SKM-1 (cell line): ENCODE measurements around the gene KRTAP4-6.
"Not testable (repeated sequence)": the region's sequence is repeated elsewhere in the genome, so short reads cannot be mapped to it uniquely, and the experiment has no call there.

Experiments used
- DNase-seq: peaks from one replicate; lab custom pipeline; 2025; ENCODE audit not compliant: unreplicated experiment; lab: John Stamatoyannopoulos, UW

Gene KRTAP4-6

DNA sequence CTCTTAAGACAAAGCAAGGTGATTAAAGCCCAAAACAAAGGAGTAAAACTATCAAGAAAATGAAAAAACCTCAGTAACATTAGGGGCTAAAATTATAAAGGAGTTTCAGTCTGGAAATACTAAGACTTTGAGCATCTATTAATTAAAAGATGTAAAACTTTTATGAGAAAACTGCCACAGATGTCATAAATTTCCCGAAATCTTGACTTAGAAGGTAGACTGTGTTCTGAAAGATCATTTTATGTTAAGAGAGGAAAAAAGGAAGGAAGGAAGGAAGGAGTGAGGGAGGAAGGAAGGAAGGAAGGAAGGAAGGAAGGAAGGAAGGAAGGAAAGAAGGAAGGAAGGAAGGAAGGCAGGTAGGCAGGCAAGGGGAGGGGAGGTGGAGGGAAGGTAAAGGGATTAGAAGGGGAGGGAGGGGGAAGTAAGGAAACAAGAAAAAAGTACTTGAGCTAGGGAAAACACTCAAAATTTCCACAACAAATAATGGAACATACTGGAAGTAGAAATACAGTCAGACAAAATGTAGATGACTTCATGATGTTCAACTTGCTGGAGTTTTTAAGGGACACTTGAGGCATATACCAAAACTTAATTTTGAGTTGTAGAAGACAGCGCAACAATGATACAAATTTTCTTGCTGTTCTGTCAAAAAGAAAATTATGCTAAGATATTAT lies 7.3 kb upstream of the KRTAP4-6 start:
- no peak for DNase-seq

DNA sequence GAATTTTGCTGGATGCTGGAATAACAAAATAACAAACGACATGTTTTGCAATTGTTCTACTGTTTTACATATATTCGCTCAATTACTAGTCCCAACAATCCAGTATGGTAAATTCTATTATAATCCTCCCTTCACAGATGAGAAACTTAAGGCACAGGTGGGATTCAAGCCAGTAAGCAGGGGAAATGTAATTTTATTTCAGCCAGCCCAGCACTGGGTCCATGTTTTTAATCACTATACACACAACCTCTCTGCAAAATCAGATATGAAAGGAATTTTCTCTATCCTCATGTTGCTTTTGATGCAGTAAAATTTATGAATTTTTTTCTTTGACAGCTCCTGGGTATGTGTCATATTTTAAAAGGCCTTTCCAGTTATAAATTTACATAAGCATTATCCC lies 4.9 kb upstream of the KRTAP4-6 start:
- no peak for DNase-seq

DNA sequence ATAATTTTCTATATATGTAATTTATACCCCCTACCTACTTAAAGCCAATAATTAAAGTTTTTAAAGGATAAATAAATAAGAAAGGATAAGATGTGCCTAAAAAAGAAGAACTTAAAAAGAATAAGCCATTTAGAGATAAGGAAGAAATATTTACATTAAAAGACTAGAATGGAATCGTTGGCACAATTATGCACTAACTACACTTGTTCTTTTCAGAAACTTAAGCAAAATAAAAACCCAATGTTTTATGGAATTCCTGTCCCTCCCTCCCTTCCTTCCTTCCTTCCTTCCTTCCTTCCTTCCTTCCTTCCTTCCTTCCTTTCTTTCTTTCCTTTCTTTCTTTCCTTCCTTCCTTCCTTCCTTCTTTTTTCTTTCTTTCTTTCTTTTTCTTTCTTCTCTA lies 4.5 kb upstream of the KRTAP4-6 start:
- no peak for DNase-seq

DNA sequence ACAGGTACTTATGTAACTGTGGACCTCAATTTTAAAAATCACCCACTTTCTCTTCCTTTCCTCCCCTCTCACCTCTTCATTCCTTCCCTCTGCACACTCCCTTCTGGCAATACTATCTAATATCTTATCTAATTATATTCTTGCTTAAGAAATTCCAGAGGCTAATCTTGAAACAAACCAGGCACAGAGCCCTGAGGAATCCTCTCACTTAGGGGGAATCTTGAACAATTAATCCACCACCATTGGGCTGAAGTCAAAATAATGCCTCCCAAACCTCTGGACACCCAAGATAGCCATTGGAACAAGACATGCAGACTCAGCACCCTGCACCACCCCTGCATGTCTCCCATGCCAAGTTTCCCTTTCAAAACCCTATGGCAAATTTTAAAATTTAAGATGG lies 1.0 kb upstream of the KRTAP4-6 start:
- no peak for DNase-seq

DNA sequence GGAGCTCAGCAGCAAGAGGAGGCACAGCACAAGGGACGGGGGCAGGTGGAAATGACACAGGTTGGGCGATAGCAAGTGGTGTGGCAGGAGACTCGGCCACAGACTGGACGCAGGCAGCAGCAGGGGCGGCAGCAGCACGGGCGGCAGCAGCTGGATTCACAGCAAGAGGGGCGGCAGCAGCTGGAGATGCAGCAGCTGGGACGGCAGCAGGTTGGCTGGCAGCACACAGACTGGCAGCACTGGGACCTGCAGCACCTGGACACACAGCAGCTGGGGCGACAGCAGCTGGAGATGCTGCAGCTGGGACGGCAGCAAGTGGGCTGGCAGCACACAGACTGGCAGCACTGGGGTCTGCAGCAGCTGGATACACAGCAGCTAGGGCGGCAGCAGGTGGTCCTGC lies 479 bp downstream of the KRTAP4-6 start:
- not testable (repeated sequence) for DNase-seq

DNA sequence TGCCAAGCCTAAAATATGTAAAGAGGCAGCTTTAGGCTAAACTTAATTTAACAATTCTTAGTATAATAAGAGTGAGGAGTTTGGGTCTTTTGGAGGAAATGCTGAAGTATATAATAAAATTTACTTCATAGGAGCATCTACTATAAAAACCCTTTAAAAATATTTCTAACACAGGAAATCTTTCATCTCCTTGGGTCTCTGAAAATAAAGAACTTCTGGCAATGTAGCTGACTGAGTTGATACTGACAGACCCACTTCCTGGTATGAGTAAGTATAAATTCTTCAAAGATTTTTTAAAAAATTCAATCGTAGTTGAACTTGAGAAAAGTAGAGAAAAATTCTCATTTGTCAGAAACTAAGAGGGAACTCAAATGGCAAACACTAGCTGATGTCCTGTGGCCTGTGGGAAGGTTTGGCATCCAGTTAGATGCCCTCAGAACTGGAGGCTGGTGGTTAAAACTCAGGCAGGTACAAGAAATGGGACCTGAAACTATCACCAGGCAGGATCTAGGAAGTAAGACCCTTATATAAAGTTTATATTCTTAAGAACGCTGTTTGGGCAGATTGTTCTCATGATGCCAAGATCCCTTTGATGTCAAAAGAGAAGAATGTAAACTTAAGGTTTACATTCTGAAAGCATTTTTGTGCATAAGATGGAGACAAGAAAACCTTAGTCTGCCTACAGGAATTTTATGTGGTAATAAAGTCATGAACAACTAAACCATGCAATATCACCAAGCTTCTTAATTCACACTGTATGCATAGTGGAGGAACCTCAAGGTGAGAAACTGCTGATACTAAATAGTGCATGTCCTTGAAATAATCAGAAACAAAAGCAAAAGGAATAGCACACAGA lies 6.2 kb downstream of the KRTAP4-6 start:
- DNase-seq, result no peak

DNA sequence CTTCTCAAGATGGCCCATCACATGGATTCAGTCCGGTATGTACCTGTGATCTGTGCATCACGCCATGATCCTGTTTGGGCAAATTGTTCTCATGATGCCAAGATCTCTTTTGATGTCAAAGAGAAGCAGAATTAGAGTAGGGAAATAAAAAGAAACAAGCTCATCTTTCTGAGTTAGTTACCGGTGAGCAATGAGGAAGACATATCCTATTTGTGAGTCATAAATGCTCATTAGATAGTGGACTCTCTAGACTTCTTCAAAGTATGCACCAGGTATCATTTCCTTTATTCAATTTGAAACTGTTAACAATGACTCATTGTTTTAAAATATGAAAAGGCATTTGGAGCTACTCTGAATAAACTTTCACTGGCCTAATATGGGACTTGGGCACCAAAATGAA lies 8.4 kb downstream of the KRTAP4-6 start:
- DNase-seq, result no peak

DNA sequence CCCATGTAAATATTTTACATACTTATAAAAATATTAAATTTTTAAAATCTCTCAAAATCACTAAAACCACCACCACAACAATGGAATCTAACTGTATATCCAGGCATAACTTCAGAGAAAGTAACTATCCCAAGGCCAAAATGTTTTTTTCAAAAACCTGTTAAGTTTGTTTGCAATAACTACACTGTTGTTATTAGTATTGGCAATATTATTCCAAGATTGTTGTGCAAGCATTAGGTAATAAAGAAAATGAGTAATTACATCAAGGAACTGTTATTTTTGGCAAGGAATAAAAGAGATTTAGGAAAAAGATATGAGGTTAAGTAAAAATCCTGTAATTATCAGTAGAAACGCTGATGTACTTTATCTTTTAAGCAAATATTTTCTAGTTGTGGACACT lies 13.0 kb downstream of the KRTAP4-6 start:
- DNase-seq, result no peak

DNA sequence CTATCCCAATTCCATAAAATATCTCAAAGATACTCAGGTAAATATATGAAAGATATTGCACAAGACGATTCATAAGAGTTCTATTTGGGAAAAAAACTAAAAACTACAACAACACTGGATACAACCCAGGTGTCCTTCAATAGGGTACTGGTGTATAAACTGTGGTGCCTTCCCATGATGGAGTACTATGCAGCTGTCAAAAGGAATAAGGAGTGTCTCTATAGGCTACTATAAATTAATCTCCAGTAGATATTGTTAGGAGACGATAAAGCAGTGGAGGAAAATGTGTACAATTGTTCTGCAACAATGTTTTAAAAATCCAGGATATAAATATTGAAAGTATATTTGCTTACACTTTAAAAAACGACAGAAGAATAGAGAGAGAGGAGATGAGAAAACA lies 13.9 kb downstream of the KRTAP4-6 start:
- no peak for DNase-seq

DNA sequence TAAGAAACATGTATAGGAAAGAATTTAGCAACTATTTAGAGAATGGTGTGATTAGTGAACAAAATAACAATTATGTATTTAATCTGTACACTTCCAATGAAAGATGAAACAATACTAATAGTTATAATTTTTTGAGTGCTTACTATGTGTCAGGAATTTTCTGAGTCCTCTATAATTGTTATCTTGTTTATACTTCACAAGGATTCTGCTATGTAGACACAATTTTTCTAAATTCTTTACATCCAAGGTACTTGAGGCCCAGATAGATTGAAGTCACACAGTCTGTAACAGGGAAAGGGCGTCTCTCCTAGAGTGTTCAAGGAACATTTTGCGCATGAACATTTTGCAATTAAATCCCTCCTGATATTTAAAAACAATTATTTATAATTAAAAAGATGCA lies 15.3 kb downstream of the KRTAP4-6 start:
- DNase-seq, result no peak

DNA sequence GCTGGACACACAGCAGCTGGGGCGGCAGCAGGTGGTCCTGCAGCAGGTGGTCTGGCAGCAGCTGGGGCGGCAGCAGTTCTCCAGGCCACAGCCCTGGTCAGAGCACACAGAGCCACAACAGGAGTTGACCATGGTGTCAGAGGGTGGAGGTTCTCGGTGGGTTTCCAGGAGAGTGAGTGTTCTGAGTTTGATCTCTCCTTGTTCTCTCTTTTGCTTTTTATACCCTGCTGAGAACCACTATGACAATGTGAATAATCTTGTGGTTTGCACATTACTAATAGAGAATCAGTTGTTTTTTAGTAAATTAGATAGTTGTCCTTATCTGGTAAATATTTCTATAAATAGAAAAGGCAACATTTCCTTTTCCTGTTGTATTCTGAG lies 16.4 kb downstream of the KRTAP4-6 start, which contains the start of gene KRTAP4-12:
Gene KRTAP4-12 (minus strand): TSS at position 192 of the 381 bp plus-strand sequence. CDS start 60 bp downstream, at position 132.
- not testable (repeated sequence) for DNase-seq

DNA sequence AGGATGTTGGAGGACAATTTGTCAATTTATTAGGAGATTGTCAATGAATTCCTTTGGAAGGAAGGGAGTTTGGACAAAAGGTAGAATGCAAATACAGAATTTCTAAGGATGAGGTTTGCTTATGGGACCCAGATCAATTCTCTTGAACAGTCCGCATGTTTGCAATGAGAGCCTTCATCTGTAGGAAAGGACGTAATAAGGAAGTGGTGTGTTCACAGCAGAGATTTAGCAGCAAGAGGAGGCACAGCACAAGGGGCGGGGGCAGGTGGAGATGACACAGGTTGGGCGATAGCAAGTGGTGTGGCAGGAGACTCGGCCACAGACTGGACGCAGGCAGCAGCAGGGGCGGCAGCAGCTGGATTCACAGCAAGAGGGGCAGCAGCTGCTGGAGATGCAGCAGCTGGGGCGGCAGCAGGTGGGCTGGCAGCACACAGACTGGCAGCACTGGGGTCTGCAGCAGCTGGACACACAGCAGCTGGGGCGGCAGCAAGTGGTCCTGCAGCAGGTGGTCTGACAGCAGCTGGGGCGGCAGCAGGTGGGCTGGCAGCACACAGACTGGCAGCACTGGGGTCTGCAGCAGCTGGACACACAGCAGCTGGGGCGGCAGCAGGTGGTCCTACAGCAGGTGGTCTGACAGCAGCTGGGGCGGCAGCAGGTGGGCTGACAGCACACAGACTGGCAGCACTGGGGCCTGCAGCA lies 16.9 kb downstream of the KRTAP4-6 start:
- not testable (repeated sequence) for DNase-seq

DNA sequence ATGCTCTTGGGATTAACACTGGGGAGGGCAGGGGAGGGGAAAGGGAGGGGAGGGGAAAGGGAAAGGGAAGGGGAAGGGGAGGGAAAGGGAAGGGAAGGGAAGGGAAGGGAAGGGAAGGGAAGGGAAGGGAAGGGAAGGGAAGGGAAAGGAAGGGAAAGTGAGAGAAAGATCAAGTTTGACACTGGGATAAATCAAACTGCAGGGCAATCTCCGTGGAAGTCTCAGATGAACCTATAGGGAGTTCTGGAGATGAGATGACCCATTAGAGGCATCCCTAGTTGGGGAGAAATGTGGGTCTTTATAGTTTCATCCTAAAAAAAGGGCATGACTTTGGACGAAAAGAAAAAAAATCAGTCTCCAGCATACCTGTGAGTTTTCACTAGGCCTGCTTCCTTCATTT lies 18.6 kb downstream of the KRTAP4-6 start:
- DNase-seq, result no peak

DNA sequence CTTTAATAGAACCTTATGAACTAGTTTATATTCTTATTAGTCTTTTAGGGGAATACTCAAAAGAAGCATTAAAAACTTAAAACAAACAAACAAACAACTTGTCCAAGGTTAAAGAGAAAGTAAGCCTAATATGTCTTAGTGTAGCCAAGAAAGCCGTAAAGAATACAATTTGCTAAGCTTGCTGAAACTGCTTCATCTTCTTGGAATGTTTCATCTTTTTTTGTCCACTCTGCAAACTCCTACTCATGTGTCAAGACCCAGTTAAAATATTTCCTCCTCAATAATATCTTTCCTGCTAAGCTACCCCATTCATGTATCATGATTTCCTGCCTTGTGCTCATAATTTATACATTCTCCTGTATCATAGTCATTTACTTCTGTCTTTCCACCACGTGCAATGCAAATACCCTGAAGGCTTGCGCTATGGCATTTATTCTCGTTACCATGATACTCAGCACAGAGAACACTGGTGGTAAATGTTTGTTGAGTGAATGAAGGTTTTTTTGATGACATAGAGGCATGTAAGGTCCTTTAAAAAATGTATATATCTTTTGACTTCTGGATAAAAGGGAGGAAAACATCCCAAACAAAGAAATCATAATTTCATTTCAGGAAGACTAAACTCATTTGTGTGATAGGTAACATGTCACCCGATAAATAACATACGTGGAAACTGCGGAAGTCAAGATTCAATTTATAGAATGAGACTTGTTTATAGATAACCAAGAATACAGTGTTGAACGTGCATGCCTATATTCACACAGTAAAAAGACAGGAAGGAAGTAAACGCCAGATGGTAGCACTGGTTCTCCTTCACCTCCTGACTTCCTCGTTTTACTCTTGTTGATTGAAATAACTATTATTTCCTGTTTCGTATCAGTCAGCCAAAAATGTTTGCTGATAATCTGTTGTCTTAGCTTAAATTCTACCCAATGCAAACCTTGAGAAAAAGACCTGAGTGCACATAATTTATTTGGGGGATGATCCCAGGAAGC lies 20.4 kb downstream of the KRTAP4-6 start:
- not testable (repeated sequence) for DNase-seq

DNA sequence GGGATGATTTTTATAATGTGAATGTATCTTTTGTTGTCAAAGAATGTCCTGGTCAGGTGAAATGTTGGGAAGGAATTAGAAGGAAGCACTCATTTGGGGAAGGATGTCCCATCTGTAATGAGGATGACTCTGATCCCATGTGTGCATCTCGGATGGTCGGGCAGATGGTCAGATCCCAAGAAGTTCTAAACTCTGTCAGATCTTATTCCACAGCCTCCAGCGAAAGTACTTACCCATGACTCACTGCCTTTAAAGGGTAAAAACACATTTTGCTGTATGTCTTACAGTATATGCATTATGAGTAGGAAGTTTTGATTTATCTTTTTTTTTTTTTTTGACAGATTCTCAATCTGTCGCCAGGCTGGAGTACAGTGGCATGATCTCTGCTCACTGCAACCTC lies 21.6 kb downstream of the KRTAP4-6 start:
- DNase-seq, result no peak

DNA sequence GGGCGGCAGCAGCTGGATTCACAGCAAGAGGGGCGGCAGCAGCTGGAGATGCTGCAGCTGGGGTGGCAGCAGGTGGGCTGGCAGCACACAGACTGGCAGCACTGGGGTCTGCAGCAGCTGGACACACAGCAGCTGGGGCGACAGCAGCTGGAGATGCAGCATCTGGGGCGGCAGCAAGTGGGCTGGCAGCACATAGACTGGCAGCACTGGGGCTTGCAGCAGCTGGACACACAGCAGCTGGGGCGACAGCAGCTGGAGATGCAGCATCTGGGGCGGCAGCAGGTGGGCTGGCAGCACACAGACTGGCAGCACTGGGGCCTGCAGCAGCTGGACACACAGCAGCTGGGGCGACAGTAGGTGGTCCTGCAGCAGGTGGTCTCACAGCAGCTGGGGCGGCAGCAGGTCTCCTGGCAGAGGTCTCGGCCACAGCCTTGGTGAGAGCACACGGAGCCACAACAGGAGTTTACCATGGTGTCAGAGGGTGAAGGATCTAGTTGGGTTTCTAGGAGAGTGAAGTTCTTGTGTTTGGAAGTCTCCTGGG lies 22.4 kb downstream of the KRTAP4-6 start, which contains the start of gene KRTAP4-11:
Gene KRTAP4-11 (minus strand): TSS at position 528 of the 541 bp plus-strand sequence. CDS start 58 bp downstream, at position 470.
- DNase-seq, result not testable (repeated sequence)

DNA sequence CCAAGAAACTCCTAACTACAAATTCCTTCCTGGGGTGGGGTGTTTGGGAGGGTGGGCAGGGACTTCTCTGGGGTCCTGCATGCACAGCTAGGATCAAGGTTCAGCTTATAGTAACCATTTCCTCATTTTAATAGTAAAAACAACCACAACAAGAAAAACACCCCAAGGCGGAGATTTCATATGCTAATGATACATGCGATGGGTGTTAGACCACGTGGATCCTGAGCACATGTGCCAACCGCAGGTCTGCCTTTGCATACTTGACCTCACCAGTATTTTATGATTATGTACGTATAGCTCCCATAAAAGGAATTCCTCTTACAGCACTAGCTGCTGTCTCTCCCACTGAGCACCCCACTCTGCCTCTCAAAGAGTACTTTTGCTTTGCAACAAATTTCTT lies 24.0 kb downstream of the KRTAP4-6 start:
- DNase-seq, result no peak

DNA sequence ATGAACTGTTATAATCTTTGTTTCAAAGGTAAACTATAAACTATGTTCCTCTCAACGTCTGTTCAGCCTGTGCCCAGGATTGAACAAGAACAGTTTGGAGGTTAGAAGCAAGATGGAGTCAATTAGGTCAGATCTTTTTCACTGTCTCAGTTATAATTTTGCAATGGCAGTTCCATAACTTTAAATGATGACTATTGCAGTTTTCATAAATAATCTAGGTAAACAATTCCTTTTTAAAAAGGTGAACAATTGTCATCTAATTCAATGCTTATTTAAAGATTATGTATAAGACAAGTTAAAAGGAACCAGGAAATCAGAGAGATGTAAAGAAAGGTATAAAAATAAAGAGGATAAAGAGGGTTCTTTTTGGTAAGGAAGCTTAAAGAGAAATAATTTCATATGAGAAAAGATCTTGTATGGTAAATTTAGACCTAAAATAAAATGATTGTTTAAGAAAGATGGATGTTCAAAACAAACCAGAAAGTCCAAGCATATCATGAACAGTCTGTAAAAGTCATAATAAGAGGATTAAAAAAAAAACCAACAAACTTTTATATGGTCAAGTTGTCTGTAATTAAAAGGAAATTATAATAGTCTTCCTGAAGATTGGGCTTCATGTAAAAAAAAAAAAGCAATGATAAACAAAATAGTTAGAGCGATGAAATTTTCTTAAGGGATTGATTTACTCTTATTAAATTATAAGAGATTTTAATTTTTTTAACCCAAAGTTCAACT lies 29.0 kb downstream of the KRTAP4-6 start:
- DNase-seq, result no peak

DNA sequence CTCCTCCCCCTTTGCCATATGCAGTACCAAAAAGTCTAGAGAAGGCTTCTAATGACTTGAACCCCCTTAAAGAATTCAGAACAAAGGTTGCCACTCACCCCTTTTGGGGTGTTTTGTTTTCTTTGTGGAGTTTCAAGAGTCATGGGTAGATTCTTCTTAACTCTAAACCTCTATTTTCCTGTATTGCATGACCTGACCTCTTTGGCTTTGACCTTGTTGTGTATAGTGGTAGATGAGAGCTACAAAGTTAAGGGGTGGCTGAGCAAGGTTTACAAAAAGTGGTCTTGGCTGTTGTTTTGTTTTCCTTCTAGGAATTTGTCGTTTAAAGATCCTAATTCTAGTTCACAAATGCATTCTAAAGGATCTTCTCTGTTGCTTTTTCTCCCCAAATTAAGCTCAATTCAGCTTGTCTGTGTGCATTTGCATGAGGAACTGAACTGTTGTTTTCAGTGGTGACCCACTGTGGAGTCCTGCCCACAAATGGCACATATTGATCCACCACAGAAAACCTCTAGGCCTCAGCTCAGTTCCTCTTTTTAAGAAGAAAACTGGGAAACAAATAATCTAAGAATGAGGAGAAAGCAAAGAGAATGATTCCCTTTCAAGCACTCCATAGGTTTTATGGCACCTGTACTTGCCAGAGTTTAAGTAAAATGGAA lies 31.5 kb downstream of the KRTAP4-6 start:
- not testable (repeated sequence) for DNase-seq
